ENCODE data around the gene FAM110D. TPM values are rescaled to one million over a fixed set of nuclear protein-coding genes. Genes with fewer than 3 reads are reported as not detected.

Gene FAM110D
- total RNA-seq, 2 donors from 2014 or later: 3.1 to 4.6 TPM

DNA sequence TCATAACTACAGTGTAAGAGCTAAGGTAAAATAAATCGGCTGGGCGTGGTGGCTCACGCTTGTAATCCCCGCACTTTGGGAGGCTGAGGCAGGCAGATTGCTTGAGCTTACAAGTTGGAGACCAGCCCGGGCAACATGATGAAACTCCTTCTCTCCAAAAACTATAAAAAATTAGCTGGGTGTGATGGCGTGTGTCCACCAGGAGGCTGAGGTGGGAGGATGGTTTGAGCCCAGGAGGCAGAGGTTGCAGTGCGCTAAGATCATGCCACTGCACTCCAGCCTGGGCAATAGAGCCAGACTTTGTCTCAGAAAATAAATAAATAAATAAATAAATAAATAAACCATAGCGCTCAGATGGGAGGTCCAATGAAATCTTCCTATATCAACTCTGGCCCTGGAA lies 16.7 kb upstream of the FAM110D start:
- no peak overlapping the region for H3K27ac ChIP-seq
- no peaks in the 10 kb centered on the region for H3K9me3 ChIP-seq
- no peaks in the 10 kb centered on the region for H3K27me3 ChIP-seq
- TF ChIP-seq, protein P1, sequence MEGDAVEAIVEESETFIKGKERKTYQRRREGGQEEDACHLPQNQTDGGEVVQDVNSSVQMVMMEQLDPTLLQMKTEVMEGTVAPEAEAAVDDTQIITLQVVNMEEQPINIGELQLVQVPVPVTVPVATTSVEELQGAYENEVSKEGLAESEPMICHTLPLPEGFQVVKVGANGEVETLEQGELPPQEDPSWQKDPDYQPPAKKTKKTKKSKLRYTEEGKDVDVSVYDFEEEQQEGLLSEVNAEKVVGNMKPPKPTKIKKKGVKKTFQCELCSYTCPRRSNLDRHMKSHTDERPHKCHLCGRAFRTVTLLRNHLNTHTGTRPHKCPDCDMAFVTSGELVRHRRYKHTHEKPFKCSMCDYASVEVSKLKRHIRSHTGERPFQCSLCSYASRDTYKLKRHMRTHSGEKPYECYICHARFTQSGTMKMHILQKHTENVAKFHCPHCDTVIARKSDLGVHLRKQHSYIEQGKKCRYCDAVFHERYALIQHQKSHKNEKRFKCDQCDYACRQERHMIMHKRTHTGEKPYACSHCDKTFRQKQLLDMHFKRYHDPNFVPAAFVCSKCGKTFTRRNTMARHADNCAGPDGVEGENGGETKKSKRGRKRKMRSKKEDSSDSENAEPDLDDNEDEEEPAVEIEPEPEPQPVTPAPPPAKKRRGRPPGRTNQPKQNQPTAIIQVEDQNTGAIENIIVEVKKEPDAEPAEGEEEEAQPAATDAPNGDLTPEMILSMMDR (IDR thresholded peaks at IDR 0.05): no peak
- no peak for TF ChIP-seq POLR2A (IDR thresholded peaks at IDR 0.05)
- DNase-seq (peak in 1 of 4 donors; percentile 4), ATAC-seq (no peak)
- 86 to 87% methylated on average over 8 of the region's 8 CpGs for WGBS, 2 donors
- no peak overlapping the region for H3K4me3 ChIP-seq
- peaks cover 6% of the 10 kb centered on the region for H3K4me1 ChIP-seq
- intact Hi-C loops (cut with DNase I): no loop called here
- H3K36me3 ChIP-seq (replicated peaks in 1 of 2; ENCODE audit: insufficient read depth in 1 of 2, low read depth in 2 of 2): no peaks in the 10 kb centered on the region

GRCh38 chr1:26145041-26145959 lies 13.6 kb upstream of the FAM110D start:
- H3K27me3 ChIP-seq: no peaks in the 10 kb centered on the region
- ATAC-seq (peak; percentile 95), DNase-seq (peak; percentile 88 to 92 (median 90))
- peaks cover 6% of the 10 kb centered on the region for H3K4me1 ChIP-seq
- 10 to 28% methylated on average over 10 to 19 of the region's 19 CpGs for WGBS, 2 donors
- no peaks in the 10 kb centered on the region for H3K36me3 ChIP-seq (replicated peaks in 1 of 2; ENCODE audit: insufficient read depth in 1 of 2, low read depth in 2 of 2)
- TF ChIP-seq, protein P1 (IDR thresholded peaks at IDR 0.05): peak; percentile 48 to 90 (median 82)
- TF ChIP-seq POLR2A (IDR thresholded peaks at IDR 0.05): no peak
- H3K9me3 ChIP-seq: no peaks in the 10 kb centered on the region
- H3K27ac ChIP-seq: no peak overlapping the region
- H3K4me3 ChIP-seq: no peak overlapping the region
- intact Hi-C loops (cut with DNase I): loop anchor here (5.0 kb wide), 1 partner anchor 43 kb away; no protein-coding TSS in a partner anchor

- no peak for ATAC-seq
- TF ChIP-seq, protein P1 (IDR thresholded peaks at IDR 0.05): no peak
- TF ChIP-seq POLR2A (IDR thresholded peaks at IDR 0.05): no peak
- H3K27me3 ChIP-seq: no peaks in the 10 kb centered on the region
Observed at GRCh38 chr1:26145960-26146294, 13.0 kb upstream of the FAM110D start.

GRCh38 chr1:26148887-26149286 lies 10.0 kb upstream of the FAM110D start:
- no peak for TF ChIP-seq POLR2A (IDR thresholded peaks at IDR 0.05)
- TF ChIP-seq, protein P1 (IDR thresholded peaks at IDR 0.05): no peak
- Histone ChIP-seq H3K4me3 (no peak overlapping the region), H3K27me3 (no peaks in the 10 kb centered on the region), H3K27ac (no peak overlapping the region), H3K36me3 (replicated peaks in 1 of 2; ENCODE audit: insufficient read depth in 1 of 2, low read depth in 2 of 2) (no peaks in the 10 kb centered on the region), H3K9me3 (no peaks in the 10 kb centered on the region), H3K4me1 (peaks cover 6% of the 10 kb centered on the region)
- DNase-seq (no peak), ATAC-seq (no peak)
- intact Hi-C loops (cut with DNase I): loop anchor here (5.0 kb wide), 1 partner anchor 47 kb away; no protein-coding TSS in a partner anchor

More at GRCh38 chr1:26145960-26146294, 13.0 kb upstream of the FAM110D start:
- WGBS, 2 donors: 30 to 41% methylated on average over 3 to 6 of the region's 6 CpGs
- H3K4me1 ChIP-seq: peaks cover 6% of the 10 kb centered on the region
- no peaks in the 10 kb centered on the region for H3K36me3 ChIP-seq (replicated peaks in 1 of 2; ENCODE audit: insufficient read depth in 1 of 2, low read depth in 2 of 2)
- no peak overlapping the region for H3K4me3 ChIP-seq
- H3K27ac ChIP-seq: no peak overlapping the region
- intact Hi-C loops (cut with DNase I): loop anchor here (5.0 kb wide), 1 partner anchor 44 kb away; no protein-coding TSS in a partner anchor
- no peak for DNase-seq
- no peaks in the 10 kb centered on the region for H3K9me3 ChIP-seq
